HCT116 (cell line): ENCODE data around the gene KCNH5. TPM values are rescaled to one million over a fixed set of nuclear protein-coding genes. Genes with fewer than 3 reads are reported as not detected.

Experiments
- ATAC-seq: fragments of 200-7000 bp; cut with Tn5 transposase; 2 replicates; pipeline ENCODE4 v1.9.1; 2020; ENCODE audit warnings: mild to moderate bottlenecking, moderate library complexity
- BruUV-seq: library from RNA; stranded (reverse); fragments of 400-500 nt; replicated peaks from 2 replicates; lab custom pipeline; 2021; lab: Mats Ljungman, UMichigan
- CTCF ChIA-PET: fragments of 300-600 bp; sonication (Branson Sonifier 250); formaldehyde crosslinking; loops from one replicate; lab custom pipeline; 2021; ENCODE audit warnings: antibody characterized with exemption; lab: Charles Lee
- POLR2A ChIA-PET: fragments of 300-600, 350-600 bp; sonication (Branson Sonifier 250); formaldehyde crosslinking; loops from one replicate; lab custom pipeline; 2021; ENCODE audit warnings: antibody characterized with exemption; lab: Charles Lee
- RAD21 ChIA-PET, 2 experiments: fragments of 300-600 bp; sonication (Branson Sonifier 250); formaldehyde crosslinking; loops; one replicate each; lab custom pipeline; 2023; ENCODE audit warnings: low total read pairs in 2 of 2; ENCODE audit not compliant: uncharacterized antibody in 2 of 2, unreplicated experiment in 2 of 2, low non-redundant PET in 1 of 2; lab: Charles Lee
- DNase-seq: peaks from one replicate; pipeline ENCODE4 v3.0.0-alpha.2; 2010; ENCODE audit warnings: low read depth, low spot score
- H2AFZ ChIP-seq: fragments of 200-600 bp; shearing (Covaris generic), sonication (generic); 2 replicates; pipeline ENCODE4 v1.6.1; 2017; ENCODE audit warnings: low read depth, mixed run types, mixed read lengths, antibody characterized with exemption, low read length; ENCODE audit not compliant: poor library complexity, severe bottlenecking
- H3K27ac ChIP-seq: 2 replicates; pipeline ENCODE4 v1.5.1; 2012; ENCODE audit warnings: low read depth, low read length
- H3K27me3 ChIP-seq: fragments of 200-600 bp; sonication (generic); 2 replicates; pipeline ENCODE4 v1.6.1; 2016; ENCODE audit warnings: mixed run types, low read length, mixed read lengths; ENCODE audit not compliant: insufficient read depth
- H3K36me3 ChIP-seq, 2 experiments: fragments of 200-500 bp in 1 of 2; fragments of 200-600 bp in 1 of 2; sonication (Bioruptor generic) in 1 of 2; sonication (generic) in 1 of 2; 2 replicates each; pipeline versions ENCODE4 v1.5.1 to v1.6.1; 2014 to 2016; ENCODE audit warnings: low read length in 2 of 2, inconsistent platforms in 1 of 2, mixed read lengths in 1 of 2, mixed run types in 1 of 2; ENCODE audit not compliant: insufficient read depth in 2 of 2, control insufficient read depth in 1 of 2
- H3K4me1 ChIP-seq, 2 experiments: fragments of 200-600 bp in 1 of 2; sonication (generic) in 1 of 2; 2 replicates each; pipeline versions ENCODE4 v1.5.1 to v1.6.1; 2012 to 2017; ENCODE audit warnings: low read length in 2 of 2, inconsistent platforms in 1 of 2, mild to moderate bottlenecking in 1 of 2, mixed read lengths in 1 of 2, mixed run types in 1 of 2, moderate library complexity in 1 of 2; ENCODE audit not compliant: insufficient read depth in 2 of 2, control insufficient read depth in 1 of 2
- H3K4me2 ChIP-seq: fragments of 200-600 bp; sonication (generic); 2 replicates; pipeline ENCODE4 v1.6.1; 2017; ENCODE audit warnings: mixed run types, low read length, mixed read lengths
- H3K4me3 ChIP-seq, 2 experiments: fragments of 200-600 bp in 1 of 2; sonication (generic) in 1 of 2; replicated peaks in 1 of 2; 2 replicates each; pipeline ENCODE4 v1.5.1; 2011 to 2016; ENCODE audit warnings: low read length in 2 of 2, control low read depth in 1 of 2, low read depth in 1 of 2, mild to moderate bottlenecking in 1 of 2, mixed read lengths in 1 of 2, mixed run types in 1 of 2
- H3K79me2 ChIP-seq: fragments of 200-600 bp; sonication (generic); 2 replicates; pipeline ENCODE4 v1.6.1; 2017; ENCODE audit warnings: mild to moderate bottlenecking, mixed run types, low read length, moderate library complexity, mixed read lengths; ENCODE audit not compliant: insufficient read depth
- H3K9ac ChIP-seq: fragments of 200-600 bp; sonication (generic); 2 replicates; pipeline ENCODE4 v1.6.1; 2016; ENCODE audit warnings: low read length, mixed read lengths
- H3K9me2 ChIP-seq: fragments of 200-600 bp; sonication (generic), shearing (Covaris generic); 2 replicates; pipeline ENCODE4 v1.6.1; 2017; ENCODE audit warnings: mixed run types, mild to moderate bottlenecking, moderate library complexity; ENCODE audit not compliant: insufficient read depth
- H3K9me3 ChIP-seq, 2 experiments: fragments of 200-500 bp in 1 of 2; fragments of 200-600 bp in 1 of 2; sonication (Bioruptor generic) in 1 of 2; sonication (generic) in 1 of 2; 2 replicates each; pipeline ENCODE4 v1.6.1; 2014 to 2017; ENCODE audit warnings: low read length in 2 of 2, mixed read lengths in 2 of 2, inconsistent platforms in 1 of 2, low read depth in 1 of 2, mild to moderate bottlenecking in 1 of 2, mixed run types in 1 of 2, moderate library complexity in 1 of 2; ENCODE audit not compliant: control insufficient read depth in 1 of 2, insufficient read depth in 1 of 2
- H4K20me1 ChIP-seq: fragments of 200-600 bp; sonication (generic), shearing (Covaris generic); 2 replicates; pipeline ENCODE4 v1.6.1; 2017; ENCODE audit warnings: mixed run types, mild to moderate bottlenecking, moderate library complexity; ENCODE audit not compliant: insufficient read depth
- CBX3 ChIP-seq: IDR thresholded peaks from 2 replicates; pipeline ENCODE4 v1.6.1; 2012; ENCODE audit warnings: low read depth
- CEBPB ChIP-seq: IDR thresholded peaks from 2 replicates; pipeline ENCODE4 v1.6.1; 2012; ENCODE audit warnings: low read depth
- EZH2 ChIP-seq: fragments of 200-600 bp; sonication (generic); IDR thresholded peaks from 2 replicates; pipeline ENCODE4 v1.6.1; 2017; ENCODE audit warnings: antibody characterized with exemption, mixed run types
- RAD21 ChIP-seq: IDR thresholded peaks from 2 replicates; pipeline ENCODE4 v1.6.1; 2012; ENCODE audit warnings: low read depth, mild to moderate bottlenecking
- SIN3A ChIP-seq: IDR thresholded peaks from 2 replicates; pipeline ENCODE4 v1.6.1; 2012; ENCODE audit warnings: low read depth
- SRF ChIP-seq: IDR thresholded peaks from 2 replicates; pipeline ENCODE4 v1.6.1; 2012; ENCODE audit warnings: low read depth
- ZFX ChIP-seq: fragments of 450-650 bp; IDR thresholded peaks from 2 replicates; pipeline ENCODE4 v1.6.1; 2017
- ZNF274 ChIP-seq: fragments of 200-500 bp; sonication (Bioruptor generic); IDR thresholded peaks from 2 replicates; pipeline ENCODE4 v1.6.1; 2014; ENCODE audit warnings: mild to moderate bottlenecking, low read depth, low read length, inconsistent platforms
- intact Hi-C: fragments of 100-400 bp; cut with micrococcal nuclease; formaldehyde crosslinking; loops from 2 replicates; pipeline ENCODE4 v1.10.0; 2022
- total RNA-seq: library from RNA; stranded (reverse); gene quantifications from one replicate; pipeline ENCODE4 v1.2.1, GENCODE V29; 2021; ENCODE audit not compliant: unreplicated experiment
- TF ChIP-seq, protein P1 (sequence below), 3 experiments: fragments of 200-600 bp in 1 of 3; sonication (generic) in 1 of 3; IDR thresholded peaks in 2 of 3; conservative IDR thresholded peaks in 1 of 3; 2 replicates each; pipeline ENCODE4 v1.5.1; 2012 to 2017; ENCODE audit warnings: low read depth in 2 of 3, low read length in 2 of 3, antibody characterized with exemption in 1 of 3, borderline replicate concordance in 1 of 3, control low read depth in 1 of 3, mild to moderate bottlenecking in 1 of 3, mixed read lengths in 1 of 3, mixed run types in 1 of 3, moderate library complexity in 1 of 3; ENCODE audit not compliant: insufficient read depth in 1 of 3
- TF ChIP-seq, protein P2 (sequence below): IDR thresholded peaks from 2 replicates; pipeline ENCODE4 v1.6.1; 2012
- TF ChIP-seq, protein P3 (sequence below): IDR thresholded peaks from 2 replicates; pipeline ENCODE4 v1.6.1; 2011; ENCODE audit warnings: mild to moderate bottlenecking, low read length, moderate library complexity; ENCODE audit not compliant: insufficient replicate concordance; ENCODE audit errors: extremely low read depth
- TF ChIP-seq, protein P4 (sequence below): IDR thresholded peaks from 2 replicates; pipeline ENCODE4 v1.6.1; 2012; ENCODE audit warnings: low read depth

KCNH5 gene
- total RNA-seq, 1 experiment from 2014 or later, result not detected

DNA sequence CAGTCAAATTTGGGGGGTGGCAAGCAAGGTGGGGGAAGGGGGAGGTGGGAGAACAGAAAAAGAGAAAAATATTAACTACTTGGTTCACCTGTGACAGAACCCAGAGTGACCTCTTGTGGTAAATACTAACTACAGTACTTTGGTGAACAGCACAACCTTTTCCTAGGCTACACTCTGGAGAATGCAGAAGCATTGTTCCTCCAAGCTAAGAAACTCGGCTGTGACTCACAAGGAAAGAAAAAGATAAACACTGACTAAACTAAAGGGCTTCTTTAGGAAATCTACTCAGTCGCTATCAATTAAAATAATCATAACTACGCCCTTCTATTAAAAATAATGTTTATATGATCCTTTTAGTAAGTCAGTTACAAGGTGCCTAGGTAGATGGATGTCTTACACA is 5.4 kb downstream of the KCNH5 start:
- Histone ChIP-seq H3K36me3 (no peaks in the 10 kb centered on the region), H3K79me2 (no peaks in the 10 kb centered on the region), H3K4me1 (no peaks in the 10 kb centered on the region), H2AFZ (no peak overlapping the region), H4K20me1 (no peaks in the 10 kb centered on the region; the same call in 1 of the 2 replicates), H3K4me2 (no peak overlapping the region), H3K9me3 (no peaks in the 10 kb centered on the region; a peak in 1 of 4 replicates), H3K9me2 (no peaks in the 10 kb centered on the region), H3K9ac (no peak overlapping the region), H3K27me3 (no peaks in the 10 kb centered on the region; the same call in 1 of the 2 replicates), H3K4me3 (no peak overlapping the region), H3K27ac (no peak overlapping the region)
- ChIA-PET POLR2A (no interaction called here), RAD21 (no interaction called here), CTCF (interaction anchor here (1.3 kb wide), 1 partner anchor 861 kb away, joined by 4 read pairs; no protein-coding TSS in a partner anchor)
- ATAC-seq (0 out of 2 replicates have a peak, but pooled peaks have one; percentile 44), DNase-seq (no peak)
- BruUV-seq, result no TSS peak
- no peak for TF ChIP-seq CEBPB
- TF ChIP-seq ZFX, result no peak
- TF ChIP-seq, protein P1, sequence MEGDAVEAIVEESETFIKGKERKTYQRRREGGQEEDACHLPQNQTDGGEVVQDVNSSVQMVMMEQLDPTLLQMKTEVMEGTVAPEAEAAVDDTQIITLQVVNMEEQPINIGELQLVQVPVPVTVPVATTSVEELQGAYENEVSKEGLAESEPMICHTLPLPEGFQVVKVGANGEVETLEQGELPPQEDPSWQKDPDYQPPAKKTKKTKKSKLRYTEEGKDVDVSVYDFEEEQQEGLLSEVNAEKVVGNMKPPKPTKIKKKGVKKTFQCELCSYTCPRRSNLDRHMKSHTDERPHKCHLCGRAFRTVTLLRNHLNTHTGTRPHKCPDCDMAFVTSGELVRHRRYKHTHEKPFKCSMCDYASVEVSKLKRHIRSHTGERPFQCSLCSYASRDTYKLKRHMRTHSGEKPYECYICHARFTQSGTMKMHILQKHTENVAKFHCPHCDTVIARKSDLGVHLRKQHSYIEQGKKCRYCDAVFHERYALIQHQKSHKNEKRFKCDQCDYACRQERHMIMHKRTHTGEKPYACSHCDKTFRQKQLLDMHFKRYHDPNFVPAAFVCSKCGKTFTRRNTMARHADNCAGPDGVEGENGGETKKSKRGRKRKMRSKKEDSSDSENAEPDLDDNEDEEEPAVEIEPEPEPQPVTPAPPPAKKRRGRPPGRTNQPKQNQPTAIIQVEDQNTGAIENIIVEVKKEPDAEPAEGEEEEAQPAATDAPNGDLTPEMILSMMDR (IDR thresholded peaks at IDR 0.05 in 2 of 3, conservative IDR thresholded peaks at IDR 0.05 in 1 of 3; ENCODE audit: borderline replicate concordance in 1 of 3, insufficient read depth in 1 of 3, low read depth in 2 of 3, low read length in 2 of 3), result peak in 2 of 3 experiments; percentile 10 to 31; a peak in 2 of 6 replicates
- TF ChIP-seq, protein P2, sequence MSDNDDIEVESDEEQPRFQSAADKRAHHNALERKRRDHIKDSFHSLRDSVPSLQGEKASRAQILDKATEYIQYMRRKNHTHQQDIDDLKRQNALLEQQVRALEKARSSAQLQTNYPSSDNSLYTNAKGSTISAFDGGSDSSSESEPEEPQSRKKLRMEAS, result no peak
- intact Hi-C loops, result loop anchor here (5.0 kb wide), 1 partner anchor 863 kb away; no protein-coding TSS in a partner anchor

DNA sequence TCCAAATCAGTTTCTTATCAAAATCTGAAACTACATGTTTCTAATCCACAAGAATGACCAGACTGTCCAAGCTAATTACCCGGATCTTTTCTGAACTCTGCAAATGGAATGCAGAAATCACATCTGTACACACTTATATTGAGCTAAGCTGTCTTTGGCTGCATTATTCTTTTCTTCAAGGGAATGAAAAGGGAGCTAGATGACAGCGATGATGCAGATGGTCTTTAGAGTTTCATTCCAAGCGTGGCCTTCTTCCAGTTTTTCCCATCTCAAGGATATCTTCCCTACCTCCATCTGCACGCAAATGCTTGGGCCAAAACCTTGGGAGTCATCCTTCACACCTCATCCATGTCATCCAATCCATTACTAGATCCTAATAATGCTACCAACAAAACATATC is 12.6 kb downstream of the KCNH5 start:
- DNase-seq, result no peak
- no TSS peak for BruUV-seq
- Histone ChIP-seq H3K9ac (no peak overlapping the region), H3K4me2 (no peak overlapping the region), H3K79me2 (no peaks in the 10 kb centered on the region), H3K36me3 (no peaks in the 10 kb centered on the region), H4K20me1 (no peaks in the 10 kb centered on the region), H3K27ac (no peak overlapping the region), H3K27me3 (no peaks in the 10 kb centered on the region), H3K4me3 (no peak overlapping the region), H3K9me3 (no peaks in the 10 kb centered on the region), H3K9me2 (no peaks in the 10 kb centered on the region), H3K4me1 (no peaks in the 10 kb centered on the region), H2AFZ (no peak overlapping the region)
- CTCF ChIA-PET, result no interaction called here
- RAD21 ChIA-PET, result no interaction called here
- POLR2A ChIA-PET, result no interaction called here
- intact Hi-C loops, result no loop called here
- ATAC-seq, result no peak
- TF ChIP-seq, protein P3, sequence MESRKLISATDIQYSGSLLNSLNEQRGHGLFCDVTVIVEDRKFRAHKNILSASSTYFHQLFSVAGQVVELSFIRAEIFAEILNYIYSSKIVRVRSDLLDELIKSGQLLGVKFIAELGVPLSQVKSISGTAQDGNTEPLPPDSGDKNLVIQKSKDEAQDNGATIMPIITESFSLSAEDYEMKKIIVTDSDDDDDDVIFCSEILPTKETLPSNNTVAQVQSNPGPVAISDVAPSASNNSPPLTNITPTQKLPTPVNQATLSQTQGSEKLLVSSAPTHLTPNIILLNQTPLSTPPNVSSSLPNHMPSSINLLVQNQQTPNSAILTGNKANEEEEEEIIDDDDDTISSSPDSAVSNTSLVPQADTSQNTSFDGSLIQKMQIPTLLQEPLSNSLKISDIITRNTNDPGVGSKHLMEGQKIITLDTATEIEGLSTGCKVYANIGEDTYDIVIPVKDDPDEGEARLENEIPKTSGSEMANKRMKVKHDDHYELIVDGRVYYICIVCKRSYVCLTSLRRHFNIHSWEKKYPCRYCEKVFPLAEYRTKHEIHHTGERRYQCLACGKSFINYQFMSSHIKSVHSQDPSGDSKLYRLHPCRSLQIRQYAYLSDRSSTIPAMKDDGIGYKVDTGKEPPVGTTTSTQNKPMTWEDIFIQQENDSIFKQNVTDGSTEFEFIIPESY, result no peak
- TF ChIP-seq ZFX, result no peak
- TF ChIP-seq EZH2, result no peak
- TF ChIP-seq, protein P4, sequence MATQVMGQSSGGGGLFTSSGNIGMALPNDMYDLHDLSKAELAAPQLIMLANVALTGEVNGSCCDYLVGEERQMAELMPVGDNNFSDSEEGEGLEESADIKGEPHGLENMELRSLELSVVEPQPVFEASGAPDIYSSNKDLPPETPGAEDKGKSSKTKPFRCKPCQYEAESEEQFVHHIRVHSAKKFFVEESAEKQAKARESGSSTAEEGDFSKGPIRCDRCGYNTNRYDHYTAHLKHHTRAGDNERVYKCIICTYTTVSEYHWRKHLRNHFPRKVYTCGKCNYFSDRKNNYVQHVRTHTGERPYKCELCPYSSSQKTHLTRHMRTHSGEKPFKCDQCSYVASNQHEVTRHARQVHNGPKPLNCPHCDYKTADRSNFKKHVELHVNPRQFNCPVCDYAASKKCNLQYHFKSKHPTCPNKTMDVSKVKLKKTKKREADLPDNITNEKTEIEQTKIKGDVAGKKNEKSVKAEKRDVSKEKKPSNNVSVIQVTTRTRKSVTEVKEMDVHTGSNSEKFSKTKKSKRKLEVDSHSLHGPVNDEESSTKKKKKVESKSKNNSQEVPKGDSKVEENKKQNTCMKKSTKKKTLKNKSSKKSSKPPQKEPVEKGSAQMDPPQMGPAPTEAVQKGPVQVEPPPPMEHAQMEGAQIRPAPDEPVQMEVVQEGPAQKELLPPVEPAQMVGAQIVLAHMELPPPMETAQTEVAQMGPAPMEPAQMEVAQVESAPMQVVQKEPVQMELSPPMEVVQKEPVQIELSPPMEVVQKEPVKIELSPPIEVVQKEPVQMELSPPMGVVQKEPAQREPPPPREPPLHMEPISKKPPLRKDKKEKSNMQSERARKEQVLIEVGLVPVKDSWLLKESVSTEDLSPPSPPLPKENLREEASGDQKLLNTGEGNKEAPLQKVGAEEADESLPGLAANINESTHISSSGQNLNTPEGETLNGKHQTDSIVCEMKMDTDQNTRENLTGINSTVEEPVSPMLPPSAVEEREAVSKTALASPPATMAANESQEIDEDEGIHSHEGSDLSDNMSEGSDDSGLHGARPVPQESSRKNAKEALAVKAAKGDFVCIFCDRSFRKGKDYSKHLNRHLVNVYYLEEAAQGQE, result no peak
- no peak for TF ChIP-seq ZNF274
- TF ChIP-seq RAD21, result no peak
- no peak for TF ChIP-seq SIN3A
- no peak for TF ChIP-seq CEBPB
- TF ChIP-seq SRF, result no peak
- TF ChIP-seq CBX3, result no peak
